Measurements from ENCODE around the gene CEP170B.
"Not testable (repeated sequence)": the region's sequence is repeated elsewhere in the genome, so short reads cannot be mapped to it uniquely, and the experiment has no call there.

Gene CEP170B

GRCh38 chr14:104865081-104865630 is at the start of gene CEP170B:
Gene CEP170B (plus strand): TSS chr14:104865268. CDS start chr14:104868451, 3,183 bp downstream.
- in situ Hi-C loops (cut with MboI; ENCODE audit: low sequenced_read_pairs): no loop called here

DNA sequence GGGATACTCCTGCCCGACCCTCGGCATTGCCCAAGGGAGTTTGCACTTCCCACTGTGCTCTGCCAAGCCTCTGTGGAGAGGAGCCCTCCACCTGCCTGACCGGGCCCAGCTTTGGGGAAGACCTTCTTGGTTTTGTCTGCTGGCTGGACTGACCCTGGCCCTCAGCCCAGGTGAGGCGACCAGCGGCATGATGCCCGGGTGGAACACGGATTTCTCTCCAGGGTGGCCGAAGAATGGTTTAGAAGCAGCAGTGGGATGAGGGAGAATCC is 48.5 kb upstream of the CEP170B start:
- in situ Hi-C loops (cut with MboI; ENCODE audit: low sequenced_read_pairs): no loop called here

- in situ Hi-C loops (cut with MboI; ENCODE audit: low sequenced_read_pairs): no loop called here
Observed at GRCh38 chr14:104817930-104818713, 46.9 kb upstream of the CEP170B start.

DNA sequence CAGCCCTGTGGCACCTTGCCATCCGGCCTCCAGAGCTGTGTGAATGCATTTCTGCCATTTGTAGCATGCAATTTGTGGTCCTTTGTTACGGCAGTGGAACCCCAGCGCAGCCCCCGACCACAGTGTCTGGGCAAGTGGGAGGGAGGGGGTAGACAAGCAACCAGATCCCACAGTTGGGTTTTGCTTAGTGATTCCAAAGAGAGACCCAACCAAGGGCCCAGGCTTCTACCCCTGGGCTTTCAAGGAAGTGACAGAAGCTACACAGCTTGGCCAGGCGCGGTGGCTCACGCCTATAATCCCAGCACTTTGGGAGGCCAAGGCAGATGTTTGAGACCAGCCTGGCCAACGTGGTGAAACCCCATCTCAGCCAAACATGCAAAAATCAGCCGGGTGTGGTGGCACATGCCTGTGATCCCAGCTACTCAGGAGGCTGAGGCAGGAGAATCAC is 46.3 kb upstream of the CEP170B start:
- in situ Hi-C loops (cut with MboI; ENCODE audit: low sequenced_read_pairs): no loop called here

DNA sequence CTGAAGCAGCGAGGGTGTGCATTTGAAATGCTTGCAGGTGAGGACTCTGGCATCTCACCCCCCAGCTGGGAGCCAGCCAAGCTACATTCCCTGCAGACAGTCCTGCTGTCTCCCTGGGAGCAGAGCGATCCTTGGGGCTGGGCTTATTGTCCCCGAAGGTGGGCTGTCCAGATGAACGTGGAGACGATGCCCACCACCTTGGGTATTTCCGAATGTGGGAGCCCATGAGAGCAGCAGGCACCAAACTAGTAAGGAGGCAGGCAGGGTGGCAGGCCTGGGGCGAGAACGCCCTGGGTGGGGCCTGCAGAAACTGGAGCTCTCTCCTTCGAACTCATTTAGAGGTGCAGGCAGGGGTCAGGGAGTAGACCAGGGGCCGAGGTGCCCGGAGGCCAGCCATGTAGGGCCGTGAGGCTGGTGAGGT is 45.7 kb upstream of the CEP170B start:
- in situ Hi-C loops (cut with MboI; ENCODE audit: low sequenced_read_pairs): no loop called here

DNA sequence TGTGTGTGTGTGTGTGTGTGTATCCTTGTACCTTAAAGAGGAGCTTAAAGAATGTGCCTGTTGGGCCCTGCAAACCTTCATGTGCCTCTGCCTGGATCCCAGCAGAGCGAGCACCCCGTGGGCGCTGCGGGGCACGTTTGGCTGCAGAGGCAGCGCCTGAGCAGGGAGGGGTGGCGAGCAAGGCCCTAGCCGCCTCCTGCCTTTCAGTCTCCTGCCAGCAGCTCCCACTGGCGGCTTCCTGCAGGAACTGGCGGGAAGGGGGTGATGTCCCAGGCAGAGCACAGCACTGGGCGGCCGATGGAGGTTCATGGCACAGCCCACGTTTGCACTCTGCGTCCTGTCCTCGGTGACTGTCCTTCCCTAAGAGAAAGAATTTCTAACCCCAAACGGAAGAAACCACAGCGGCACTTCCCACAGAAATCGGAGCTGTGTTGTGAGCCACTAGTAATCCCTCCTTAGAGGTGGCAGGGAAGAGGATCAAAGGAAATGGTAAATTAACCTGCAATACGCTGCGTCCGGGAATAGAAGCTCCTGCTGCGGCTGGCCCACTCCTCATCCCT is 44.3 kb upstream of the CEP170B start:
- in situ Hi-C loops (cut with MboI; ENCODE audit: low sequenced_read_pairs): no loop called here

- in situ Hi-C loops (cut with MboI; ENCODE audit: low sequenced_read_pairs): no loop called here
Observed at GRCh38 chr14:104821229-104821945, 43.7 kb upstream of the CEP170B start.

DNA sequence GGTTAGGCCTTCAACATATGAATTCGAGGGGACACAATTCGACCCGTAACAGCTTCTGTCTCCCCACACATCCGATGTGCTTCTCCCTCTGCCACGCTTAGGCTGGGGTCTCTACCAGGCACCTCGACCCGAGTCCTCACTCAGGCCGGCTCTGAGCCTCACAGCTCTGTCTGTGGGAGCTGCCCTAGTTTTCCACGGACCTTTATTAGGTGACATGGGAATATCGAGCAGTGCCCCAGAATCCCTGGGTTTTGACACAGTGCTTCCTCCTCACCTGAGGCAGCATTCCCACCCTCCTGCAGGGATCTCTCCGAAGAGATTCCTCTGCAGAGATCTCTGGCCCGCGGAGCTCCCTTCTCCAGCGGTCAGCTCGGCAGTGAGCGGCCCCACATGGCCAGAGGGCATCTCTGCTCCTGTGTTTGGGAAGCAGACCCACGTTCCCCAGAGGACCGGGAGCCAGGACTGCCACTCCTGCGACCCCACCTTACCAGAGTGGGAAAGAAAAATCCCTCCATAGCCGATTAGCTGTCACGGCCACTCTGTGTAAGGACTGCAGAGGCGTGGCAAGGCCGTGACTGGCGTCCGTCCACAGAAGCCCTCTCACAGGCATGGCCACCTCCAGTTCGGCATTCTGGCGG is 43.0 kb upstream of the CEP170B start:
- in situ Hi-C loops (cut with MboI; ENCODE audit: low sequenced_read_pairs): no loop called here

DNA sequence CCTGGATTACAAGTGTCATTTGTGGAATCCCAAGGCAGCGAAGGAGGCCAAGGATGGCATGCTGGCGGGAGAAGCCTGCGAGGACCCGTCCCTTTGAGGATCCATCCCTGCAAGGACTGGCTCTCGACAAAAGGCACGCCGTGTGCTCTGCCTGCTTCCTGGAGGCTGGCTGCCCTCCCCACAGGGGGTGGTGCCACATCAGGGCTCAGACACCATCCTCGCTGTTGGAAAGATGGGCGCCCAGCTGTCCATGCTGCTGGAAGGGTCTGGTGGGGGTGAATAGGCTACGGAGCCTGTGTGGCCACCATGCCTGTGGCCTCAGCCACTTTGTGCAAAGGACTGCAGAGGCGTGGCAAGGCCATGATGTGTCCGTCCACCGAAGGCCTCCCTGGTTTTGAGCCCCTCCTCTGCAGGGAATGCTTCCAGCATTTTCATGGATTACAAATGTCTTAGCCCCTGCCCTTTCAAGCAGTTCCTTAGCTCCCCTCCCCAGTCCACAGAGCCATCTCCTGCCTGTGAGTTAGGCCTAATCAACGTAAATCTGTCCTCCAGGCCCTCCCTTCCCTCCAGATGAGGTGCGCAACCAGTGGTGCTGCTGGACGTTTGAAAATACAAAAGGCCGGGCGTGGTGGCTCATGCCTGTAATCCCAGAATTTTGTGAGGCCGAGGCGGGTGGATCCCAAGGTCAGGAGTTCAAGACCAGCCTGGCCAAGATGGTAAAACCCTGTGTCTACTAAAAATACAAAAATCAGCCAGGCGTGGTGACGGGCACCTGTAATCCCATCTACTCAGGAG is 42.0 kb upstream of the CEP170B start:
- in situ Hi-C loops (cut with MboI; ENCODE audit: low sequenced_read_pairs): no loop called here

DNA sequence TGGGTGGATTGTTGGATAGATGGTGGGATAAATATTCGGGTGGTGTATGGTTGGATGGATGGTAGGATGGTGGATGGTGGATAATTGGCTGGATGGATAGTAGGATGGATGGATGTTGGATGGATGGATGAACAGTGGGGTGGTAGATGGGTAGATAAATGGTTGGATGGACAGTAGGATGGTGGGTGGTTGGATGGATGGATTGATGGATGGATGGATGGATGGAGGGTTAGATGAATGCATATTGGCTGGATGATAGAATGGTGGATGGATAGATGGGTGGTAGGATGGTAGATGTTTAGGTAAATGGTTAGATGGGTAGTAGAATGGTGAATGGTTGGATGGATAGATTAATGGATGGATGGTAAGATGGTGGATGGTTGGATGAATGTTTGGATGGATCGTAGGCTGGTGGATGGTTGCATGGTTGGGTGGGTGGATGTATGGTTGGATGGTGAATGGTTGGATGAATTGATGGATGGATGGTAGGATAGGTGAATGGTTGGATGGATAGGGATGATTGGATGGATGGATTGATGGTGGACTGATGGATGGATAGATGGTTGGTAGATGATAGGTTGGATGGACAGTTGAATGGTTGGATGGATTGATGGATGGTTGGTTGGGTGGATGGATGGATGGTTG is 40.6 kb upstream of the CEP170B start:
- in situ Hi-C loops (cut with MboI; ENCODE audit: low sequenced_read_pairs): no loop called here

DNA sequence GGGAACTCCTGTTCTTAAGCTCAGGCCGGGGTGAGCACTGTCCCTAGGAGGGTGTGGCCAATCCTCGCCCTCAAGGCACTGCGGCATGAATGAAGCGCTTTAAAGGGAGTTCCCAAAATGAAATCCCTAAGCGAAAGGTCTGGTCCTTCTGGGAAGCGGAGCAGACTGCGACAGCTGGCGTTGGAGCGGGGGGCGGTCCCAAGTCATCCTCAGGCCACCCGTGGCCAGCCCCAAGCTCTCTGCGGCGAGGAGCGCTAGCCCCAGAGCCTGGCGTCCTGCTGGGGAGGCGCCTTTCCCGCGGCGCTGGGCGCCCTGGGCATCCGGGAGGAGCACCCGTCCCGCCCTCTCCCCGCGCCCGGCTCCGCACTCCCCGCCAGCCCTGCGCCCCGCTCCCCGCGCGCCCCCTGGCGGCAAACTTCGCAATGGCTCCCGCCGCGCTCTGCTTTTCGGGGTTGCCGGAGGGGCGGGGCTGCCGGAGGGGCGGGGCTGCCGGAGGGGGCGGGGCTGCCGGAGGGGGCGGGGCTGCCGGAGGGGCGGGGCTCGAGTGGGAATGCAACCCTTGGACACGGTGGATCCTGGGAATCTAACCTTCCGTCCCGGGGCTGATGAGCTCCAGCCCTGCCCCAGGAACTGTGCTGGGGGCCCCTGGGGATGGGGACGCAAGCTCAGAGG is 38.7 kb upstream of the CEP170B start:
- in situ Hi-C loops (cut with MboI; ENCODE audit: low sequenced_read_pairs): no loop called here

DNA sequence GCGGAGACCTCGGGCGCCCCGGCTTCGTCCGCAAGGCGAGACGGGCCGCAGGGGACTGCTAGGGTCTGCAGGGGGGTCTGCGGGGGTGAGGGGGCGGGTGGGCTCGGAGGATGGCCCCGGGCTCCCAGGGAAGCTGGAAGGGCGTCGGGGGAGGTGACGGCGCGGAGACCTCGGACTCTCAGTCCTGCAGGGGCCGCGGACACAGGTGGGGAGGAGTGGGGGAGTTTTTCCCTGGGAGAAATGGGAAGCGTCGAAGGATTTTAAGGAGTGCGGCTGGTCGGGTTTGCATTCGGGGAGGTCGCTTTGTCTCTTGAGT is 38.2 kb upstream of the CEP170B start:
- in situ Hi-C loops (cut with MboI; ENCODE audit: low sequenced_read_pairs): no loop called here

DNA sequence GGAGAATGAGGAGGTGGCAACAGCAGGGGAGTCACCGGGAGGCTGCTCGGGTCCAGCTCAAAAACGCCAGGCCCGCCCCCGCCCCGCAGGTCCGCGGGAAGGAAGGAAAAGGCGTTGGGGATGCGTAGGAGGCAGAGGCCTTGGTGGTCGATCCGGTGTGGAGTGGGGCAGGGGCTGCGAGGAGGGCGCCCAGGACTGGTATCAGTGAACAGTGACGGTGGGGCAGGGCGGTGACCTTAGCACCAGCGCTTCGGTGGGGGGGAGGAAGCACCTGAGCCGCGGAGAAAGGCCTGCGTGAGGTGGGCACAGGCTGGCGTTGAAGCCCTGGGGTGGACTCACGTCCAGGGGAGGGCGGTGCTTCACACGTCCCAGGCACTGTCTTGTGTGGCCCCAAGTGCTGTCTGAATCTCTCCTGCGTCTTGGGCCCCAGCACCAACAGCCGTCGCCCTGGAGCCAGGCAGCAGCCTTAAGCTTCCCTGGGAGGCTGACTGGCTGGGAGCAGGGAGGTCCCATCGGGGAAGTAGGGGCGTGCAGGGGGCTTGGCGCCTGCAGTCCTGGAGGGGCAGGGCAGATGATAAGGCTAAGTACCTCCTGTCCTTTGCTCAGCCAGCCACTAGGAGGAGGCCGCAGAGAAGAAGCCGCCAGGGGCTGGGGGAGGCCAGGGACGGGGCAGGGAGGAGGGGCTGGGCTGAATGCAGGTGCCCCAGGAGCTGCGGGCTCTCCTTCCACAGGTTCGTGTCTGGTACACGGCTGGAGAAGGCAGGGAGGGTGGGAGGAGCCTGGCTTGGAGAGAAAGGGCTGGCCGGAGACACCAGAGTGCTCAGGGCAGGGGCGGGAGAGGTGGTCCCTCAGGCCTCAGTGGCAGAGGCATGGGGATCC is 37.7 kb upstream of the CEP170B start:
- in situ Hi-C loops (cut with MboI; ENCODE audit: low sequenced_read_pairs): no loop called here

DNA sequence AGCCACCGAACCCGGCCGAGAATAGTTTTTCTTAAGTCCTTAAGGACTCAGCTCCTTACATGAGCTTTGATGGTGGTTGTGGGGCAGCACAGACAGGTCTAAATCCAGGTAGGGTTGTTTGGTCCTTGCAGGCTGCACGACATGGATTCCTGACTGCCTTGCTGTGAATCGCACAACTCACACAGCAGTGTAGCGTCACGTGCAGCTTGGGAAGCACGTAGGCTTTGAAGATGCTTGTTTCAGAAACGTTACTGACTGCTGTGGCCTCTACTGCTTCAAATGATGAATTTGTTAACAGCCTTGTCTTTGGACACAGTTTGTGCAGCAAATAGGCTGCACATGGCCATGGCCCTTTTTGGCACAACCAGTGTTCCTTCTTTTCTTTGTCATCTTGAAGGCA is 34.3 kb upstream of the CEP170B start:
- in situ Hi-C loops (cut with MboI; ENCODE audit: low sequenced_read_pairs): no loop called here

DNA sequence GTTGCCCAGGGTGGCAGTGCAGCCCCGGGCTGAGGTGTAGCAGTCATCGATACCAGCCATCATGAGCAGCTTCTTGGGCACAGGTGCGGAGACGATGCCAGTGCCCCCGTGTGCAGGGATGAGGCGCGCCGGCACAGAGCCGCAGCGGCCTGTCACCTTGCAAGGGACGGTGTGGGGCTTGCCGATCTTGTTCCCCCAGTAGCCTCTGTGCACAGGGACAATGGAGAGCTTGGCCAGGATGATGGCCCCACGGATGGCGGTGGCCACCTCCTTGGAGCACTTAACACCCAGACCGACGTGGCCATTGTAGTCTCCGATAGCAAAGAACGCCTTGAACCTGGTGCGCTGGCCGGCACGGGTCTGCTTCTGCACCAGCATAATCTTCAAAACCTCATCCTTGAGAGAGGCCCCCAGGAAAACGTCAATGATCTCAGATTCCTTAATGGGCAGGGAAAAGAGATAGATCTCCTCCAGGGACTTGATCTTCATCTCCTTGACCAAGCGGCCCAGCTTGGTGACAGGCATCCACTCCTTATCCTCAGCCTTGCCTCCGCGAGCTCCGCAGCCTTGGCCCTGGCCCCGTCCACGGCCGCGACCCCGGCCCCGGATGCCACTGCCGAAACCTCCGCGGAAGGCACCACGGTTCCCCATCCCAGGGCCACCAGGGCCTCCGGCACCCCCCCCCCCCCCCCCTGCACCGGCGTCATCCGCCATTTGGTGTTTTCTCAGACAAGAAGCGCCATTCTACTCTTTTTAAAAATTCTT is 28.7 kb upstream of the CEP170B start:
- in situ Hi-C loops (cut with MboI; ENCODE audit: low sequenced_read_pairs): not testable (repeated sequence)

- in situ Hi-C loops (cut with MboI; ENCODE audit: low sequenced_read_pairs): no loop called here
Observed at GRCh38 chr14:104841730-104842129, 23.3 kb upstream of the CEP170B start.

GRCh38 chr14:104843006-104843405 is 22.1 kb upstream of the CEP170B start:
- in situ Hi-C loops (cut with MboI; ENCODE audit: low sequenced_read_pairs): no loop called here

Data from hTERT RPE-1 (cell line).